H1 (cell line): ENCODE data around the gene SEMA3B. TPM values are rescaled to one million over a fixed set of nuclear protein-coding genes. Genes with fewer than 3 reads are reported as not detected.
A peak's percentile ranks its signal among the peaks of the same experiment; 100 is the strongest.

Experiments
- CTCF ChIA-PET: fragments of 300-600 bp; sonication (Branson Sonifier 250); formaldehyde crosslinking; loops from one replicate; lab custom pipeline; 2021; ENCODE audit not compliant: partially characterized antibody; lab: Charles Lee
- POLR2A ChIA-PET: fragments of 300-600 bp; sonication (Branson Sonifier 250); formaldehyde crosslinking; loops from one replicate; lab custom pipeline; 2021; ENCODE audit warnings: inconsistent platforms; ENCODE audit not compliant: partially characterized antibody; lab: Charles Lee
- DNase-seq, 2 experiments: peaks; one replicate each; pipeline versions ENCODE4 v3.0.0 to v3.0.0-alpha.2; 2010 to 2022; ENCODE audit warnings: low spot score in 2 of 2, low read depth in 1 of 2, mixed read lengths in 1 of 2
- FAIRE-seq: peaks from 2 replicates; lab custom pipeline; 2011; peaks lifted over from hg19 to GRCh38; lab: Jason Lieb, UNC
- H2AFZ ChIP-seq: 2 replicates; pipeline ENCODE4 v1.8.1; 2012; ENCODE audit warnings: low read length, inconsistent platforms
- H2AK5ac ChIP-seq: 2 replicates; pipeline ENCODE4 v1.6.1; 2013; ENCODE audit warnings: low read depth, low read length
- H2BK120ac ChIP-seq: replicated peaks from 2 replicates; pipeline ENCODE3; 2013; ENCODE audit warnings: low read depth, low read length, inconsistent platforms
- H2BK12ac ChIP-seq: 2 replicates; pipeline ENCODE4 v1.6.1; 2013; ENCODE audit warnings: low read depth, low read length
- H2BK15ac ChIP-seq: 2 replicates; pipeline ENCODE4 v1.6.1; 2013; ENCODE audit warnings: low read length
- H2BK20ac ChIP-seq: 2 replicates; pipeline ENCODE4 v1.6.1; 2013; ENCODE audit warnings: low read length
- H2BK5ac ChIP-seq: 2 replicates; pipeline ENCODE4 v1.6.1; 2013; ENCODE audit warnings: low read depth, low read length
- H3K14ac ChIP-seq: 2 replicates; pipeline ENCODE4 v1.6.1; 2013; ENCODE audit warnings: inconsistent platforms; ENCODE audit not compliant: insufficient read length
- H3K18ac ChIP-seq: 2 replicates; pipeline ENCODE4 v1.6.1; 2013; ENCODE audit warnings: low read length; ENCODE audit errors: extremely low read depth
- H3K23ac ChIP-seq: 2 replicates; pipeline ENCODE4 v1.6.1; 2013; ENCODE audit warnings: inconsistent platforms; ENCODE audit not compliant: insufficient read length
- H3K23me2 ChIP-seq: 2 replicates; pipeline ENCODE4 v1.6.1; 2013; ENCODE audit warnings: low read depth, low read length
- H3K27ac ChIP-seq: 2 replicates; pipeline ENCODE4 v1.6.1; 2011; ENCODE audit warnings: low read depth, low read length, inconsistent platforms
- H3K27me3 ChIP-seq, 4 experiments: replicated peaks in 1 of 4; 1 replicate in 1 of 4; 2 replicates in 3 of 4; pipeline versions ENCODE4 v1.6.1 to v1.8.1; 2011 to 2013; ENCODE audit warnings: low read length in 3 of 4, mild to moderate bottlenecking in 3 of 4, inconsistent platforms in 2 of 4, mixed read lengths in 2 of 4, moderate library complexity in 1 of 4; ENCODE audit not compliant: control insufficient read depth in 3 of 4, insufficient read depth in 3 of 4; ENCODE audit errors: extremely low read depth in 1 of 4
- H3K36me3 ChIP-seq, 4 experiments: 2 replicates each; pipeline versions ENCODE4 v1.6.1 to v1.8.1; 2011 to 2013; ENCODE audit warnings: mild to moderate bottlenecking in 4 of 4, low read length in 3 of 4, moderate library complexity in 2 of 4, control low read depth in 1 of 4, inconsistent platforms in 1 of 4; ENCODE audit not compliant: insufficient read depth in 4 of 4, control insufficient read depth in 2 of 4
- H3K4ac ChIP-seq: replicated peaks from 2 replicates; pipeline ENCODE3; 2013; ENCODE audit warnings: low read length, low read depth, mixed read lengths, inconsistent platforms; ENCODE audit not compliant: insufficient read length
- H3K4me1 ChIP-seq, 4 experiments: replicated peaks in 1 of 4; 1 replicate in 1 of 4; 2 replicates in 3 of 4; pipeline versions ENCODE4 v1.6.1 to v1.8.1; 2011 to 2013; ENCODE audit warnings: low read length in 3 of 4, inconsistent platforms in 2 of 4, mixed read lengths in 1 of 4; ENCODE audit not compliant: insufficient read depth in 4 of 4, control insufficient read depth in 3 of 4
- H3K4me2 ChIP-seq, 2 experiments: 2 replicates each; pipeline versions ENCODE4 v1.6.1 to v1.8.1; 2011 to 2013; ENCODE audit warnings: low read depth in 2 of 2, low read length in 2 of 2, control low read depth in 1 of 2, inconsistent platforms in 1 of 2, mild to moderate bottlenecking in 1 of 2; ENCODE audit not compliant: insufficient read depth in 1 of 2
- H3K4me3 ChIP-seq, 4 experiments: fragments of 200-600, 300-600 bp in 1 of 4; sonication (generic), shearing (Covaris generic), sonication (Bioruptor Twin) in 1 of 4; 2 replicates each; pipeline versions ENCODE4 v1.5.1 to v1.8.1; 2011 to 2016; ENCODE audit warnings: low read length in 4 of 4, low read depth in 3 of 4, control low read depth in 2 of 4, inconsistent platforms in 2 of 4, mild to moderate bottlenecking in 2 of 4, mixed read lengths in 1 of 4, moderate library complexity in 1 of 4; ENCODE audit not compliant: insufficient read depth in 2 of 4; ENCODE audit errors: extremely low read depth in 1 of 4
- H3K56ac ChIP-seq: replicated peaks from 2 replicates; pipeline ENCODE3; 2013; ENCODE audit warnings: low read depth, mild to moderate bottlenecking, mixed read lengths, low read length, inconsistent platforms; ENCODE audit not compliant: insufficient read length
- H3K79me1 ChIP-seq: 2 replicates; pipeline ENCODE4 v1.6.1; 2013; ENCODE audit warnings: low read depth, low read length, control low read depth
- H3K79me2 ChIP-seq, 2 experiments: 2 replicates each; pipeline versions ENCODE4 v1.6.1 to v1.8.1; 2012 to 2013; ENCODE audit warnings: low read length in 2 of 2, mild to moderate bottlenecking in 2 of 2, inconsistent platforms in 1 of 2; ENCODE audit not compliant: insufficient read depth in 2 of 2, control insufficient read depth in 1 of 2
- H3K9ac ChIP-seq, 4 experiments: replicated peaks in 1 of 4; 1 replicate in 1 of 4; 2 replicates in 3 of 4; pipeline versions ENCODE4 v1.6.1 to v1.8.1; 2011 to 2013; ENCODE audit warnings: low read depth in 3 of 4, low read length in 3 of 4, control low read depth in 2 of 4, mild to moderate bottlenecking in 2 of 4, moderate library complexity in 2 of 4, inconsistent platforms in 1 of 4; ENCODE audit errors: extremely low read depth in 1 of 4
- H3K9me3 ChIP-seq, 2 experiments: 2 replicates each; pipeline versions ENCODE4 v1.6.1 to v1.8.1; 2012 to 2013; ENCODE audit warnings: mild to moderate bottlenecking in 2 of 2, moderate library complexity in 2 of 2, control low read depth in 1 of 2, inconsistent platforms in 1 of 2, low read depth in 1 of 2, low read length in 1 of 2, mixed read lengths in 1 of 2; ENCODE audit not compliant: insufficient read depth in 2 of 2
- H4K20me1 ChIP-seq, 2 experiments: replicated peaks in 1 of 2; 2 replicates each; pipeline versions ENCODE3 to v1.8.1; 2011 to 2013; ENCODE audit warnings: inconsistent platforms in 2 of 2, low read length in 2 of 2, mild to moderate bottlenecking in 1 of 2; ENCODE audit not compliant: insufficient read depth in 2 of 2, control insufficient read depth in 1 of 2
- H4K5ac ChIP-seq: 2 replicates; pipeline ENCODE4 v1.6.1; 2013; ENCODE audit warnings: low read length, low read depth, mixed read lengths, inconsistent platforms; ENCODE audit not compliant: insufficient read length
- H4K8ac ChIP-seq: 2 replicates; pipeline ENCODE4 v1.8.0; 2013; ENCODE audit warnings: mild to moderate bottlenecking, moderate library complexity, low read length, inconsistent platforms; ENCODE audit not compliant: insufficient read depth; ENCODE audit errors: extremely low read depth
- H4K91ac ChIP-seq: replicated peaks from 2 replicates; pipeline ENCODE3; 2013; ENCODE audit warnings: low read length, mixed read lengths, inconsistent platforms; ENCODE audit not compliant: insufficient read length
- CBX5 ChIP-seq: fragments of 300-800, 300-1000 bp; sonication (generic); IDR thresholded peaks from 2 replicates; pipeline ENCODE4 v1.7.1; 2016; ENCODE audit warnings: antibody characterized with exemption, low read length, low read depth
- SIX5 ChIP-seq: IDR thresholded peaks from 2 replicates; pipeline ENCODE4 v1.6.1; 2011; ENCODE audit warnings: mild to moderate bottlenecking, low read depth, low read length
- SUZ12 ChIP-seq: fragments of 200-600 bp; sonication (generic); IDR thresholded peaks from 2 replicates; pipeline ENCODE4 v1.6.1; 2012; ENCODE audit warnings: mild to moderate bottlenecking, inconsistent platforms, low read length, moderate library complexity, mixed read lengths
- WGBS, 2 experiments: shearing (Covaris generic) in 1 of 2; methylation state at CpG; one replicate each; pipeline versions ENCODE4 v1.1.6 to v1.1.7; 2013 to 2015; ENCODE audit warnings: low lambda C conversion rate in 2 of 2, mixed read lengths in 2 of 2, inconsistent platforms in 1 of 2, low coverage in 1 of 2, missing lambda C conversion rate in 1 of 2; ENCODE audit not compliant: insufficient replicate concordance in 2 of 2, insufficient coverage in 1 of 2, insufficient read length in 1 of 2; ENCODE audit errors: extremely low coverage in 1 of 2, missing lambda C conversion rate in 1 of 2; 5-methylcytosine and 5-hydroxymethylcytosine counted together
- polyA plus RNA-seq, 7 experiments: library from polyadenylated mRNA; depleted of rRNA in 3 of 7; stranded (reverse) in 5 of 7; unstranded in 2 of 7; fragments of >200 nt in 5 of 7; fragments of 200-250 nt in 2 of 7; gene quantifications; 1 replicate in 5 of 7; 2 replicates in 1 of 7; 4 replicates in 1 of 7; pipeline versions ENCODE4 v1.2.1 to v1.2.3, GENCODE V29; 2011 to 2013; ENCODE audit warnings: missing spikeins in 2 of 7, mixed read lengths in 2 of 7
- total RNA-seq: library from RNA; stranded (reverse); fragmentation: NEBNext Ultra II Directional; extraction: Animal tissue kit (Norgen Biotek cat#: 25700); gene quantifications from 2 replicates; pipeline ENCODE4 v1.2.1, GENCODE V29; 2021

SEMA3B gene
- total and polyA plus RNA-seq, 2 of the 8 experiments (the other 6 are each of a cell fraction or from before 2014, with no cell fraction given), result 3.0 to 4.7 TPM

- peaks cover 12 to 23% (median 16%) of the 10 kb centered on the region in 4 experiments; a peak in 6 of 8 replicates for H3K36me3 ChIP-seq
- peak overlapping the region; percentile 83; the same call in 1 of the 2 replicates for H4K8ac ChIP-seq
- H4K20me1 ChIP-seq, result peaks cover 2 to 7% of the 10 kb centered on the region in 2 experiments
- H2BK12ac ChIP-seq, result peak overlapping the region; percentile 78; the same call in 1 of the 2 replicates
- H3K14ac ChIP-seq, result no peak overlapping the region
- peaks cover 0 to 33% (median 27%) of the 10 kb centered on the region in 4 experiments; a peak in 6 of 7 replicates for H3K4me1 ChIP-seq
- ChIA-PET CTCF (interaction anchor here (1.1 to 53.5 kb wide), 7 partner anchors 9 to 68 kb away, joined by 3 to 2149 read pairs (median 142); partner anchors contain the start of genes GNAI2, GNAT1, HYAL2 and LSMEM2), POLR2A (interaction anchor here (0.8 to 4.3 kb wide), 13 partner anchors 10 to 134 kb away, joined by 3 to 35 read pairs (median 4); partner anchors contain the start of genes HYAL3, IFRD2, NAA80 and SEMA3B)
- no peak for FAIRE-seq
- no peaks in the 10 kb centered on the region for H3K79me1 ChIP-seq
- no peak overlapping the region for H3K27ac ChIP-seq
- no peak overlapping the region for H2BK20ac ChIP-seq
- peak overlapping the region; percentile 67 for H2BK120ac ChIP-seq
- H2BK15ac ChIP-seq, result peak overlapping the region; percentile 92
- WGBS, 2 experiments, result 87% methylated on average over 5 of the region's 5 CpGs; no CpG with 5 or more reads in 1 of the 2 experiments
- H3K18ac ChIP-seq, result peak overlapping the region; percentile 84; the same call in 1 of the 2 replicates
- peaks cover 2% of the 10 kb centered on the region; the same call in 1 of the 2 replicates for H3K23me2 ChIP-seq
- no peak overlapping the region for H4K5ac ChIP-seq
- no peak overlapping the region for H3K23ac ChIP-seq
- H3K9me3 ChIP-seq, result no peaks in the 10 kb centered on the region
- no peaks in the 10 kb centered on the region; a peak in 1 of 7 replicates for H3K27me3 ChIP-seq
- 0 out of 7 replicates have a peak overlapping the region, but pooled peaks of 2 of the 4 experiments have one; percentile 76 to 79 for H3K9ac ChIP-seq
- peak overlapping the region in 3 of 4 experiments; percentile 28 to 60 (median 40); a peak in 4 of 8 replicates for H3K4me3 ChIP-seq
- no peak overlapping the region for H3K4ac ChIP-seq
- H2AK5ac ChIP-seq, result no peak overlapping the region
- peak overlapping the region; percentile 27; the same call in 1 of the 2 replicates for H2BK5ac ChIP-seq
- H4K91ac ChIP-seq, result peak overlapping the region; percentile 68
- peak overlapping the region; percentile 40 to 73; a peak in 3 of 4 replicates for H3K4me2 ChIP-seq
- no peak overlapping the region for H2AFZ ChIP-seq
- H3K56ac ChIP-seq, result no peak overlapping the region
- no peaks in the 10 kb centered on the region for H3K79me2 ChIP-seq
- no peak for TF ChIP-seq CBX5
- no peak for TF ChIP-seq SUZ12
- TF ChIP-seq SIX5, result no peak
- DNase-seq, result no peak
Measured at GRCh38 chr3:50260942-50261441, 8.0 kb upstream of the SEMA3B start.
